ENCODE measurements around the gene GRAMD2B.

Gene GRAMD2B

GRCh38 chr5:126450907-126451306 lies 27.7 kb downstream of the GRAMD2B start:
- H3K27me3 ChIP-seq = no peaks in the 10 kb centered on the region
- H3K4me3 ChIP-seq (ENCODE audit: low read depth in 1 of 2, low read length in 1 of 2) = no peak overlapping the region
- H3K4me1 ChIP-seq (ENCODE audit: control insufficient read depth in 1 of 2, insufficient read depth in 1 of 2, low read depth in 1 of 2, low read length in 1 of 2) = no peaks in the 10 kb centered on the region
- H3K9me3 ChIP-seq = no peaks in the 10 kb centered on the region
- no peak overlapping the region for H3K27ac ChIP-seq
- no peak for TF ChIP-seq CTCF (IDR thresholded peaks at IDR 0.05)
- H3K36me3 ChIP-seq = no peaks in the 10 kb centered on the region

- TF ChIP-seq CTCF (IDR thresholded peaks at IDR 0.05) = no peak
- H3K36me3 ChIP-seq = no peaks in the 10 kb centered on the region
- no peaks in the 10 kb centered on the region for H3K9me3 ChIP-seq
- H3K27me3 ChIP-seq = no peaks in the 10 kb centered on the region
- H3K4me3 ChIP-seq (ENCODE audit: low read depth in 1 of 2, low read length in 1 of 2) = no peak overlapping the region
- H3K4me1 ChIP-seq (ENCODE audit: control insufficient read depth in 1 of 2, insufficient read depth in 1 of 2, low read depth in 1 of 2, low read length in 1 of 2) = no peaks in the 10 kb centered on the region
- no peak overlapping the region for H3K27ac ChIP-seq
These were observed 29.3 kb downstream of the GRAMD2B start for GRCh38 chr5:126452477-126452876.

DNA sequence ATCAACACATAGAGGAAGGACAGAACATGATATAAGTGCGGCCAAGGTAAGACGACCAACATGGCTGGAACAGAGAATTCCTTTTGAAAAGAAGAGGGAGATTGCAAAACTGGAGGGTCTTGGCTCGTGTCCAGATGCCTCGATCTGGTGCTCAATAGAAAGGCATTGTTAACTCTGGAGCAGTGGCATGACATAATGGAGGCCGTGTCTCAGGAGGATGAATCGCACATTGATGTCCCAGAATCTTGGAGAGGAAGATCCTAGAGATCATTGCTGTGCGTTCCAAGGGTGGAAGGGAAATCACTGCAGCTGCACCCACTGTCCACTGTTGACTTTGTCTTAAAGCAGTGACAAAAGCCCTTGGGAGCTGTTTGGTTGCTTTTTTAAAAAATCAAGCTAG lies 30.9 kb downstream of the GRAMD2B start:
- no peaks in the 10 kb centered on the region for H3K9me3 ChIP-seq
- no peaks in the 10 kb centered on the region for H3K27me3 ChIP-seq
- TF ChIP-seq CTCF (IDR thresholded peaks at IDR 0.05) = no peak
- H3K27ac ChIP-seq = no peak overlapping the region
- no peaks in the 10 kb centered on the region for H3K36me3 ChIP-seq
- H3K4me1 ChIP-seq (ENCODE audit: control insufficient read depth in 1 of 2, insufficient read depth in 1 of 2, low read depth in 1 of 2, low read length in 1 of 2) = no peaks in the 10 kb centered on the region
- no peak overlapping the region for H3K4me3 ChIP-seq (ENCODE audit: low read depth in 1 of 2, low read length in 1 of 2)

- no peak for TF ChIP-seq CTCF (IDR thresholded peaks at IDR 0.05)
- Histone ChIP-seq H3K9me3 (no peaks in the 10 kb centered on the region), H3K4me1 (ENCODE audit: control insufficient read depth in 1 of 2, insufficient read depth in 1 of 2, low read depth in 1 of 2, low read length in 1 of 2) (no peaks in the 10 kb centered on the region), H3K4me3 (ENCODE audit: low read depth in 1 of 2, low read length in 1 of 2) (no peak overlapping the region), H3K27me3 (no peaks in the 10 kb centered on the region), H3K36me3 (no peaks in the 10 kb centered on the region), H3K27ac (no peak overlapping the region)
These were observed 31.3 kb downstream of the GRAMD2B start for GRCh38 chr5:126454535-126454934.

DNA sequence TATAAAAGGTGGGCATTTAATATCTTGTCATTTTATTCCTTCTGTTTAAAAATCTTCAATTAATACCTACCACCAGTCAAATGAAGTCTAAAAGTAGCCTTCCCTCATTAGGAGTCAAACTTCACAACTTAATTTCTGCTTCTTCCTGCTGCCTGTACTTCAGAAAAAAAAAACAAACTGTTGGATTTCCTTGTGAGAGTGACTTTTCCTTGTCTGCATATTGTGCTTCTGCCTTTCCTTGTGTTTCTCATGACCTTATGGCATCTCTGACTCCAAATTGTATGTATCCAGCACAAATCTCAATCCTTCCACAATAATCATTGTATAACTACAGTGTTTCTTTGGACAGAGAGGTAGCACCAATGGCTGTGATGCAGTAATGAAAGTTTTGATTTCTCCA lies 32.1 kb downstream of the GRAMD2B start:
- H3K4me1 ChIP-seq (ENCODE audit: control insufficient read depth in 1 of 2, insufficient read depth in 1 of 2, low read depth in 1 of 2, low read length in 1 of 2) = no peaks in the 10 kb centered on the region
- no peak overlapping the region for H3K4me3 ChIP-seq (ENCODE audit: low read depth in 1 of 2, low read length in 1 of 2)
- no peaks in the 10 kb centered on the region for H3K36me3 ChIP-seq
- TF ChIP-seq CTCF (IDR thresholded peaks at IDR 0.05) = no peak
- H3K9me3 ChIP-seq = no peaks in the 10 kb centered on the region
- H3K27ac ChIP-seq = no peak overlapping the region
- no peaks in the 10 kb centered on the region for H3K27me3 ChIP-seq

DNA sequence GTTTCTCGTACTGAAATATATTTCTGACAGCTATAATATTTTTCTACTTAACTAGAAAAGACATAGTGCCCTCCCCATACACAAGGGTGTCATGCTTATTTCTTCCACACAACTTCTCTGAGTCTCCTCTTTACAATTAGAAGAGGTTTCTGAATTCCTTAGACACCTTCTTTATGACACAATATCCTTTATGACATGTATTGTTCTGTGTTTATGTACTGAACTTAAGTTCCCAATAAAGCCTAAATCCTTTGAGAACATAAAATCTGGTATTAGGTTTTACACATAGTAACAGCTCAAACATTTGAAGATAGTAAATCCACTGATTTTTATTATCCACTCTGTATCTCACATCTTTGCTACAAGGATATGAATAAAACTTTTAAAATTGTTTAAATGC lies 32.5 kb downstream of the GRAMD2B start:
- Histone ChIP-seq H3K4me3 (ENCODE audit: low read depth in 1 of 2, low read length in 1 of 2) (no peak overlapping the region), H3K27me3 (no peaks in the 10 kb centered on the region), H3K27ac (no peak overlapping the region), H3K9me3 (no peaks in the 10 kb centered on the region), H3K4me1 (ENCODE audit: control insufficient read depth in 1 of 2, insufficient read depth in 1 of 2, low read depth in 1 of 2, low read length in 1 of 2) (no peaks in the 10 kb centered on the region), H3K36me3 (no peaks in the 10 kb centered on the region)
- TF ChIP-seq CTCF (IDR thresholded peaks at IDR 0.05) = no peak
